ENCODE results near the gene UTF1. TPM values are rescaled to one million over a fixed set of nuclear protein-coding genes. Genes with fewer than 3 reads are reported as not detected.

Gene UTF1, protein sequence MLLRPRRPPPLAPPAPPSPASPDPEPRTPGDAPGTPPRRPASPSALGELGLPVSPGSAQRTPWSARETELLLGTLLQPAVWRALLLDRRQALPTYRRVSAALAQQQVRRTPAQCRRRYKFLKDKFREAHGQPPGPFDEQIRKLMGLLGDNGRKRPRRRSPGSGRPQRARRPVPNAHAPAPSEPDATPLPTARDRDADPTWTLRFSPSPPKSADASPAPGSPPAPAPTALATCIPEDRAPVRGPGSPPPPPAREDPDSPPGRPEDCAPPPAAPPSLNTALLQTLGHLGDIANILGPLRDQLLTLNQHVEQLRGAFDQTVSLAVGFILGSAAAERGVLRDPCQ
- not detected in 2 replicates for total RNA-seq (2012; rRNA removed)

DNA sequence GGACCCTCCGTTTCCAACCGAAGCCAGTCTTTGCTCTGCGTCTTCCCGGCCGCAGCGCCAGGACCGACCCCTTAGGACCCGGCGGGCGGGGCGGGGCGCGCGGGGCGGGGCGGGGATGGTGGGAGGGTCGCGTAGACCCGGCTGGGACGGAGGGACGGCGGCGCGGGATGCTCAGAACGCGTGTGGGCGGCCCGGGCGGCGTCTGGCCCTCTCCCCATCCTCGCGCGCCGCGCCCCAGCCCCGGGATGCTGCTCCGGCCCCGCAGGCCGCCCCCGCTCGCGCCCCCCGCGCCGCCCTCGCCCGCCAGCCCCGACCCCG lies at the start of gene UTF1:
Gene UTF1, plus strand, starts transcription at position 174 of the 318 bp plus-strand sequence. Its CDS starts 72 bp downstream, at position 246.
- H3K9ac ChIP-seq (ENCODE audit: low read depth, low read length), result no peak within 1 kb of the TSS
- H3K27me3 ChIP-seq (ENCODE audit: control insufficient read depth, insufficient read depth, low read length), result peaks cover 67% of the 10 kb centered on the region
- no peak within 1 kb of the TSS for H3K4me2 ChIP-seq (ENCODE audit: low read length)
- H3K4me3 ChIP-seq (ENCODE audit: low read length), result no peak within 1 kb of the TSS
- no peaks in the 10 kb centered on the region for H3K4me1 ChIP-seq (ENCODE audit: control insufficient read depth, insufficient read depth, low read length)
- no peaks in the 10 kb centered on the region for H3K9me3 ChIP-seq (replicated peaks; ENCODE audit: low read length)
- no peaks in the 10 kb centered on the region for H3K36me3 ChIP-seq (ENCODE audit: insufficient read depth, low read length)

GRCh38 chr10:133180965-133181639 lies 48.9 kb upstream of the UTF1 start:
- H3K9me3 ChIP-seq (replicated peaks; ENCODE audit: low read length), result peaks cover 10% of the 10 kb centered on the region
- H3K4me1 ChIP-seq (ENCODE audit: control insufficient read depth, insufficient read depth, low read length), result no peaks in the 10 kb centered on the region
- H3K9ac ChIP-seq (ENCODE audit: low read depth, low read length), result no peak overlapping the region
- H3K36me3 ChIP-seq (ENCODE audit: insufficient read depth, low read length), result no peaks in the 10 kb centered on the region
- H3K4me2 ChIP-seq (ENCODE audit: low read length), result no peak overlapping the region
- no peak overlapping the region for H3K4me3 ChIP-seq (ENCODE audit: low read length)
- H3K27me3 ChIP-seq (ENCODE audit: control insufficient read depth, insufficient read depth, low read length), result no peaks in the 10 kb centered on the region

- H3K4me2 ChIP-seq (ENCODE audit: low read length), result no peak overlapping the region
- no peak overlapping the region for H3K9ac ChIP-seq (ENCODE audit: low read depth, low read length)
- peaks cover 10% of the 10 kb centered on the region for H3K9me3 ChIP-seq (replicated peaks; ENCODE audit: low read length)
- no peaks in the 10 kb centered on the region for H3K4me1 ChIP-seq (ENCODE audit: control insufficient read depth, insufficient read depth, low read length)
- no peaks in the 10 kb centered on the region for H3K36me3 ChIP-seq (ENCODE audit: insufficient read depth, low read length)
- H3K4me3 ChIP-seq (ENCODE audit: low read length), result no peak overlapping the region
- no peaks in the 10 kb centered on the region for H3K27me3 ChIP-seq (ENCODE audit: control insufficient read depth, insufficient read depth, low read length)
These were observed 47.8 kb upstream of the UTF1 start for GRCh38 chr10:133182190-133182589.

DNA sequence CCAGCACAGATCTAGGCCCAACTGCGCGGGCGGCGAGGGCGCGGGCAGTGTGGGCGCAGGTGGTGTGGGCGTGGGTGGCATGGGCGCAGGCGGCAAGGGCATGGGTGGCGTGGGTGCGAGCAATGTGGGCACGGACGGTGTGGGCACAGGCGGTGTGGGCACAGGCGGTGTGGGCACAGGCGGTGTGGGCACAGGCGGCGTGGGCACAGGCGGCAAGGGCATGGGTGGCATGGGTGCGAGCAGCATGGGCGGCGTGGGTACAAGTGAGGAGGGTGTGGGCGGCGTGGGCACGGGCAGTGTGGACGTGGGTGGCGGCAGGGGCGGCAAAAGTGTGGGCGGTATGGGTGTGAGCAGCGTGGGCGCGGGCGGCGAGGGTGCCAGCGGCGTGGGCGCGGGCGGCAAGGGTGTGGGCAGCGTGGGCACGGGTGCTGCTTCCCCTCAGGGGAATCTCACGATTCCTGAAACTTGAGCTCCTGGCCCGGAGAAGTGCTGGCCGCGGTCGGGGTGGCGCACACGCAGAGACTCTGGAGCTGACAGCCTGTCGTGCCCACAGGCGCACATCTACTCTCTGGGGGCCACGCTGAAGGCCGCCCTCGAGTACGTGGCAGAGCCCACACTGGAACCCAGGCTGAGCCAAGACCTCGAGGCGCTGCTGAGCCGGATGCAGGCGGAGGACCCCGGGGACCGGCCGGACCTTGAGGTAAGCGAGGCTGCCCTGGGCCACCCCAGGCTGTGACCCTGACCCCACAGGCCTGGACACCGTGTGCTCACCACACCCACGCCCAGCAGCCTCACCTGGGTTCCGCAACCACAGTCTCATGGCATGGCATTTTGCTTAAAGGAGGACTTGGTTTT lies 47.0 kb upstream of the UTF1 start:
- Histone ChIP-seq H3K4me2 (ENCODE audit: low read length) (no peak overlapping the region), H3K27me3 (ENCODE audit: control insufficient read depth, insufficient read depth, low read length) (no peaks in the 10 kb centered on the region), H3K4me1 (ENCODE audit: control insufficient read depth, insufficient read depth, low read length) (no peaks in the 10 kb centered on the region), H3K9ac (ENCODE audit: low read depth, low read length) (no peak overlapping the region), H3K9me3 (replicated peaks; ENCODE audit: low read length) (peaks cover 3% of the 10 kb centered on the region), H3K4me3 (ENCODE audit: low read length) (no peak overlapping the region), H3K36me3 (ENCODE audit: insufficient read depth, low read length) (no peaks in the 10 kb centered on the region)

DNA sequence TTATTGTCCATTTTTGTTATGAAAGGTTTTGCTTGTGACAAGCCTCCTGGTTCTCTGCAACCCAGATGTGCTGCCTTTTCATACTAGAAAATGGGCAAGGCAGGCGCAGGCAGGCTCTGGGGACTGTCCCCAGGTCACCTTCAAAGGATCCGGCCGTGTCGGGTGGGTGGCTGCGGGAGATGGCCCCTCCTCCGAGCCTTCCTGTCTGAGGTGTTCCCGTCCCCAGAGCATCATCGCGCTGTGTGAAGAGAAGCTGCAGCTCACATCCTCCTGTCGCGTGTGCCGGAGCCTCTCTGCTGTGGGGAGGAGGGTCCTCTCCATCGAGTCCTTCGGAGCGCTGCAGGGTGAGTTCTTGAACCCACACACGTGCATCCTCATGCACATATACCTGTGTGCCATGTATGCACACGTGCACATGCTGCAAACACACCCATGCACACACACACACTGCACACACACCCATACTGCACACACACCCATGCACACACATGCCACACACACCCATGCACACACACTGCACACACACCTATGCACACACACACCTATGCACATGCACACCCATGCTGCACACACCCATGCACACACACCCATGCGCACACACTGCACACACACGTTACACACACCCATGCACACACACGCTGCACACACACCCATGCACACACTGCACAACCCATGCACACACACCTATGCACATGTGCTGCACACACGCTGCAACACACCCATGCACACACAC lies 46.2 kb upstream of the UTF1 start:
- Histone ChIP-seq H3K4me1 (ENCODE audit: control insufficient read depth, insufficient read depth, low read length) (no peaks in the 10 kb centered on the region), H3K27me3 (ENCODE audit: control insufficient read depth, insufficient read depth, low read length) (peaks cover 1% of the 10 kb centered on the region), H3K36me3 (ENCODE audit: insufficient read depth, low read length) (no peaks in the 10 kb centered on the region), H3K4me2 (ENCODE audit: low read length) (no peak overlapping the region), H3K4me3 (ENCODE audit: low read length) (no peak overlapping the region), H3K9me3 (replicated peaks; ENCODE audit: low read length) (no peaks in the 10 kb centered on the region), H3K9ac (ENCODE audit: low read depth, low read length) (no peak overlapping the region)

DNA sequence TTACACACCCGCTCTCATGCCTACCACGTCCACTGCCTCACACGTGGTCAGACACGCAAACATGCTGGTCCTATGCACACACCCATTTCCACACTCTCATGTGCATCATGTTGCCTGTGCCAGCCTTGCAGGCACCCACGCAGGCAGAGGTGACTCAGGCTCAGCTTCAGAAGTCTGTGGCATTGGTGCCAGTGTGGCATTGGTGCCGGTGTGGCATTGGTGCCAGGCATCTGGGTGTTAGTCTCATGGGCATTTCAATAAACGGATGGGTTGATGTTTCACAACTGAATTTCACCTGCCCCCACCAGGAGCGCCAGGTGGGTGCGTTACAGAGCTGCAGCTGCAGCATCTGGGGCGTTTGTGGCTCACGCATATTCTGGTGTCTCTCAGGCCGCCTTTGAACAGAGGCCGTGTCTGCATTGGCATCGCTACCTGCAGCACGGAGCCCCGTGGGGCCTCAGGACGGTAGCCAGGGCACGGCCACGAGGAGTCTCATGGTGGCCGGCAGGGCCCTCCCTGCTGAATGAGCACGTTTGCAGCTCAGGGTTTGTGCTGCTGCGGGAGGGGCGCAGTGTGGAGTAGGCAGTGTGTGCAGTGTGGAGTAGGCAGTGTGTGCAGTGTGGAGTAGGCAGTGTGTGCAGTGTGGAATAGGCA lies 45.3 kb upstream of the UTF1 start:
- H3K4me2 ChIP-seq (ENCODE audit: low read length), result no peak overlapping the region
- H3K27me3 ChIP-seq (ENCODE audit: control insufficient read depth, insufficient read depth, low read length), result peaks cover 4% of the 10 kb centered on the region
- H3K36me3 ChIP-seq (ENCODE audit: insufficient read depth, low read length), result no peaks in the 10 kb centered on the region
- no peaks in the 10 kb centered on the region for H3K9me3 ChIP-seq (replicated peaks; ENCODE audit: low read length)
- H3K4me1 ChIP-seq (ENCODE audit: control insufficient read depth, insufficient read depth, low read length), result no peaks in the 10 kb centered on the region
- no peak overlapping the region for H3K4me3 ChIP-seq (ENCODE audit: low read length)
- no peak overlapping the region for H3K9ac ChIP-seq (ENCODE audit: low read depth, low read length)

GRCh38 chr10:133185421-133185820 lies 44.6 kb upstream of the UTF1 start:
- peaks cover 4% of the 10 kb centered on the region for H3K27me3 ChIP-seq (ENCODE audit: control insufficient read depth, insufficient read depth, low read length)
- H3K4me1 ChIP-seq (ENCODE audit: control insufficient read depth, insufficient read depth, low read length), result no peaks in the 10 kb centered on the region
- no peaks in the 10 kb centered on the region for H3K9me3 ChIP-seq (replicated peaks; ENCODE audit: low read length)
- H3K4me3 ChIP-seq (ENCODE audit: low read length), result no peak overlapping the region
- H3K36me3 ChIP-seq (ENCODE audit: insufficient read depth, low read length), result no peaks in the 10 kb centered on the region
- no peak overlapping the region for H3K4me2 ChIP-seq (ENCODE audit: low read length)
- H3K9ac ChIP-seq (ENCODE audit: low read depth, low read length), result no peak overlapping the region

GRCh38 chr10:133185916-133186315 lies 44.1 kb upstream of the UTF1 start:
- Histone ChIP-seq H3K9ac (ENCODE audit: low read depth, low read length) (no peak overlapping the region), H3K27me3 (ENCODE audit: control insufficient read depth, insufficient read depth, low read length) (peaks cover 4% of the 10 kb centered on the region), H3K4me1 (ENCODE audit: control insufficient read depth, insufficient read depth, low read length) (no peaks in the 10 kb centered on the region), H3K4me2 (ENCODE audit: low read length) (no peak overlapping the region), H3K4me3 (ENCODE audit: low read length) (no peak overlapping the region), H3K9me3 (replicated peaks; ENCODE audit: low read length) (no peaks in the 10 kb centered on the region), H3K36me3 (ENCODE audit: insufficient read depth, low read length) (no peaks in the 10 kb centered on the region)

DNA sequence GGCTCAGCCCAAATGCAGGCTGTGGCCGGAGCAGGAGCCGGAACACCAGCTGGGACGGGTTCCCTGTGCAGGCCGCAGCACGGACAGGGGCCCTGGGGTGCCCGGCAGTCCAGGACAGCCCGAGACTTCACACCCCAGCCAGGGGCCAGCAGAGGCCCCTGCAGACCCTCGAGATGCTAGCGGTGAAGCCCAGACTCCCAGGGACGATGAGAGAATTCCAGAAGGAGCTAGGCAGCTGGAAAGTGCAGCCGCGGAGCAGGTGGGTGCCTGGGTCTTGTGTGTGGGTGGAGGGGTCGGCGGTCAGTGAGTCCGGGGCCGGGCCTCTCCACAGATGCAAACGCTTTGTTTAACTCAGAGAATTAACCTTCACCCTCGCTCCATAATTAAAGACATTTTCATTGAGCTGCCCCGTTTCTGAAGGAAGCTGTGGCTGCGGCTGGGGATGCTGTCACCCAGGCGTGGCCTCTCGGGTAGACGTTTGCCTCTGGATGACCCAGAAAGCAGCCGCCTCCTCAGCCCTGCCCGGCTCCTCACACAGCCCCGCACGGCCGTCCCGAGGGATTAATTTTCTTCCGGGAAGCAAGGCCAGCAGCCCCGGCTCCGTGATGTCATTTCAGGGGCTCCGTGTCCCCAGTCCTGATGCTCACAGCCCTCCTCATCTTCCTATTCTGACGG lies 43.5 kb upstream of the UTF1 start:
- Histone ChIP-seq H3K27me3 (ENCODE audit: control insufficient read depth, insufficient read depth, low read length) (peaks cover 4% of the 10 kb centered on the region), H3K9ac (ENCODE audit: low read depth, low read length) (no peak overlapping the region), H3K4me1 (ENCODE audit: control insufficient read depth, insufficient read depth, low read length) (no peaks in the 10 kb centered on the region), H3K36me3 (ENCODE audit: insufficient read depth, low read length) (no peaks in the 10 kb centered on the region), H3K4me2 (ENCODE audit: low read length) (no peak overlapping the region), H3K4me3 (ENCODE audit: low read length) (no peak overlapping the region), H3K9me3 (replicated peaks; ENCODE audit: low read length) (no peaks in the 10 kb centered on the region)

- Histone ChIP-seq H3K4me1 (ENCODE audit: control insufficient read depth, insufficient read depth, low read length) (no peaks in the 10 kb centered on the region), H3K4me2 (ENCODE audit: low read length) (no peak overlapping the region), H3K36me3 (ENCODE audit: insufficient read depth, low read length) (no peaks in the 10 kb centered on the region), H3K9me3 (replicated peaks; ENCODE audit: low read length) (no peaks in the 10 kb centered on the region), H3K9ac (ENCODE audit: low read depth, low read length) (no peak overlapping the region), H3K27me3 (ENCODE audit: control insufficient read depth, insufficient read depth, low read length) (peaks cover 4% of the 10 kb centered on the region), H3K4me3 (ENCODE audit: low read length) (no peak overlapping the region)
These were observed 42.7 kb upstream of the UTF1 start for GRCh38 chr10:133187091-133187905.
